ENCODE measurements around the gene OTUD7B.

OTUD7B gene

GRCh38 chr1:149915429-149916192, 94.9 kb downstream of the OTUD7B start:
- DNase-seq: no peak

GRCh38 chr1:149914545-149914944, 96.0 kb downstream of the OTUD7B start:
- no peak for DNase-seq

DNA sequence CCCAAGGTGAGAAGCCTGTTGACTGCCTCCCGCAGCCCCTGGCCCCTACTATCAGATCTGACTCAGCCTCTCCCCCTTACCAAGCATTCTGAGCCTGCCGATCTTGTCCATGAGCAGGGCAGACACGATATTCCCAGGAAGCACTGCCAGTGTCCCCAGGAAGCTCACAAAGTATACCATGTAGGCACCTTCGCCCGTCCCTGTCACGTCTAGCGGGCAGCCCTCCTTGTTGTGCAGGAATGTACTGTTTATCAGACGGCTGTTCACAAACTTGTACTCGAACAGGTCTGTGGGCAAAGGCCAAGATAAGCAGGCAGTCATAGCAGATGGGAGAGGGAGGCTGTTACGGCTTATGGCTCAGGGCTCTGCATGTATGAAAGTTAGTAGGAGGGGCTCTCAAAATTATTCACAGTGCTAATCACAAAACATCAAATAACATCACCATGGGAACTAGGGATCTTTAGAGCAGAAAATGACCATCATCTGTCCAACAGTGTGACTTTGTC, 103.9 kb downstream of the OTUD7B start:
- no peak for DNase-seq

DNA sequence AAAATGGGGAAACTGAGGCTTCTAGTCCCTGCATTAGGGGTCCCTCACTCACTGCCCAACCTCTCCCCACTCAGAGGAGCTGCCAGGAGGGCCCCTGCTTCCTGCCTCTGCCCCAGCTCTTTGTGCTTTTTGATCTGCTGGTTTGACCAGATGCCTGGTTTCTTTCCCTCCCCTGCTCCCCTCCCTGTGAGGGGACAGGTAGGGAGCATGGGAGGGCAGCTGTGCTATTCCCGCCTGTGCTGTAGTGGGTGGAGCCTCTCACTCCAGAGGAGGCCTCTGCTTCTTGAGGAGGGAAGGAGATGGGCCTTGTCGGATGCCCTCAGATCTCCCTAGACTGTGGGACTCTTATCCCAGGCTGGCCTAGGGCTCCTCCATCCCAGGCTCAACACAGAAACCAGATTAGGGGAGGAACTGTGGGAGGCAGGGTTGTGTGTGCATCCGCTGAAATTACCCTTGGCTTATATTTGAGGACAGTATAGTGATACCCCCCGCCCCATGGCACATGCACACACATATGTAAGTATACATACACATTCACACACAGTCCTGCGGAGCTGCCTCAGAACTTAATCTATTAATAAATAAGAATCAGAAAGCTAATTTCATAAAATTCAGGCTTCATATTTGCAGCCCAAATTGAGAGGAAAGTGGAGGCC, 106.6 kb downstream of the OTUD7B start:
- no peak for DNase-seq

GRCh38 chr1:149899460-149900284, 110.9 kb downstream of the OTUD7B start, which contains the start of gene BOLA1:
BOLA1 (plus strand) TSS chr1:149899568; CDS start chr1:149900060, 492 bp downstream.
- peak; percentile 76 for DNase-seq

DNA sequence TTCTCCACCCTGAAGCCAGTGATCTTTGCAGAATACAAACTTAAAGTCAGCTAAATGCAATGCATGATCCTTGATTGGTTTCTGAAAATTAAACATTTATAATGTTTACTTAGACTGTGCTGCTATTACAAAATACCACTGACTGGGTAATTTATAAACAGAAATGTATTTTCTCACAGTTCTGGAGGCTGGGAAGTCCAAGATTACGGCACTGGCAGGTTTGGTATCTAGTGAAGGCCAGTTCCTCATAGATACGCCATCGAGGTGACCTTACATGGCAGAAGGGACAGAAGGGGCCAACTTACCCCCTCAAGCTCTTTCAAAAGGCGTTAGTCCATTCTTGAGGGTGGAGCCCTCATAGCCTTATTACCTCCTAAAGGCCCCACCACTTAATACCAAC, 114.0 kb downstream of the OTUD7B start:
- DNase-seq: no peak

GRCh38 chr1:149888999-149889289, 121.6 kb downstream of the OTUD7B start:
- DNase-seq: no peak

- DNase-seq: peak; percentile 75
Observed at GRCh38 chr1:149888247-149888998, 122.1 kb downstream of the OTUD7B start.
